NCI-H146 treated with DMSO at 0.1 percent for 48 hours (cell line): ENCODE results near the gene MARCHF3.
"Not testable (repeated sequence)": the region's sequence is repeated elsewhere in the genome, so short reads cannot be mapped to it uniquely, and the experiment has no call there.

Experiments
- DNase-seq: peaks from one replicate; lab custom pipeline; 2025; ENCODE audit not compliant: unreplicated experiment; lab: John Stamatoyannopoulos, UW

MARCHF3 gene

DNA sequence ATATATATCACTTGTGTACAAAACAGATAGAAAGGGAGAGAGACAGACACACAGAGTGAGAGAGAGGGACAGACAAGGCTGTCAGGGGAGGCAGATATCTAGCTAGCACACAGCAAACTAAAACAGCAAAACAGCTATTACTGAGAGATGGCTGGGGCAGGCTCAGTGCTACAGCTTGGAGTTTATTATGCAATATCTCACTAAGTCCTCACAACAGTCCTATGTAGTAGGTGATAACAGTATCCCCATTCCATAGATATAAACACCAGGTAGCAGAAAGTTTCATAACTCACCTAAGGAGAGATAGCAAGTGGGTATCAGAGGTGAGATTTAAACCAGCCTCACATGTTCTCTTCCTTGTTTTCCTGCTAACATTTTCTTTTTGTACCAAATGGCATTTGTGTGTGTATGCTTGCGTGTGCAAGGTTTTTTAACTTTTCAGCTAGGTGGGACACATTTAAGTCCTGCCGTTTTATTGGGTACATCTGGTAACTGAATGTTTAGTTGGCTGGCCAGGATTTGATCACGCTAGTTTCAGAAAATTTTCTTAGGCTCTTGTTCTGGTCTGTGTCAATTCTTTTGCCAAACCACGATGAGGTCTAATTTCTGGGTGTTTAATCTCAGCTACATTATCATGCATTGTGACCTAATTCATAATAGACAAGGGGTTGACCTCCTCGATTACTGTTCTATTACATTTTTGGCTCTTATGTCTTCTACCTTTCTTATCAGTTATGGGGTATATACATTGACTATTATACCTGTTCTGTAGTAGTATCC lies 148.3 kb downstream of the MARCHF3 start:
- no peak for DNase-seq

- DNase-seq = no peak
Measured at GRCh38 chr5:126878634-126879033, 151.7 kb downstream of the MARCHF3 start.

- DNase-seq = no peak
Measured at GRCh38 chr5:126878085-126878484, 152.3 kb downstream of the MARCHF3 start.

DNA sequence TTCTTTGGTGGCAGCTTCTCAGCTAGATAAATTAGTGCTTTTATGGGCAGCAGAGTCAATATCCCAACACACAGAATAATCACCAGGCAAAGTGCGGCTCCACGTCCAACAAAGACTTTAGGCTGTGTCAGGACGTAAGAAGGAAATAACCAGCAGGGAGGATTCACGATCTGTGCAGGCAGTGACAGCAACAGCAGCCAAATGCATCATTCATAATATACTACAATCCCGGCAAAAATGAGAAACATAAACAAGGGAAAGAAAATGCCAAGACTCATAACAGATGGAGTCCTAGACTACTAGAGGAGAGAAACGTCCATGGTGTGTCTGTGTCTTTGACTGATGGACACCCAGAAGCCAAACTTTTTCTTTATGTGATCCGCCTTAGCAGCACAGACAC lies 152.8 kb downstream of the MARCHF3 start:
- DNase-seq = no peak

DNA sequence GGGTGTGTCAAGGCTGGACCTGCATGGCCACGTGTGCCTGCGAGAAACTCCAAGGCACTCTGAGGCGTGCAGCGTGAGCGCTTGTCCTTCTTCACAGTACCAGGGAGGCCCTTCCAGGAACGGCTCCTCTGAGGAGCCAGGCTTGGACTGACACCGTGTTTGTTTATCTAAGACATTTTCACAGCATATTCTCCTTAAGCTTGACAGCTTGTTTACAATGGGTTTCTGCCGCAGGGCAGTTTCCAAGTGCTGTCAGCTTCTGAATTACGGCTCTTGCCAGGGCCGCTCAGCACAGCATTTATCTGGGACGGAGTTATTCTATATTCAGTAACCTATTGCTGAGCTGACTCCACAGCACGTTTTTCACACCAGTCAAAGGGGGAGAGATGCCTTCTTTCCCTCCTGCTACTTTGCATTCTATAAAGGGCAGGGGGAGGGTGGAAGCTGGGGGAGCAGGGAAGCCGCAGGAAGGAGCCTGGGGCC lies 155.0 kb downstream of the MARCHF3 start:
- DNase-seq = no peak

GRCh38 chr5:126872561-126873354 lies 157.6 kb downstream of the MARCHF3 start:
- DNase-seq = no peak

DNA sequence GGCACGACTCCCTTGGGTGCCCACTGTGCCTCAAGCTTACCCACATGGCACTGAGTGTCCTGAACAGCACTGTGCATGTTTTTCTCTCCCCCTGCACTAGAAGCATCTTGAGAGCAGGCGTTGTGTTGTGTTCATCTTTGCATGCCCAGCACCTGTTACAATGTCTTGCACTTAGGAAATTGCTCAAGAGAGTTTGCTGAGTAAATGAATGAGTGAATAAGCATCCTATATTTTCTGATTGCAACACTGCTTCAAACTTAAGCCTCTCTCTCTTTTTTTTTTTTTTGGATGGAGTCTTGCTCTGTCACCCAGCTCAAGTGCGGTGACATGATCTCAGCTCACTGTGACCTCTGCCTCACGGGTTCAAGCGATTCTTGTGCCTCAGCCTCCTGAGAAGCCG lies 158.9 kb downstream of the MARCHF3 start:
- DNase-seq = no peak

GRCh38 chr5:126869005-126869451 lies 161.3 kb downstream of the MARCHF3 start:
- DNase-seq = no peak

GRCh38 chr5:126868338-126869004 lies 161.9 kb downstream of the MARCHF3 start:
- DNase-seq = no peak

DNA sequence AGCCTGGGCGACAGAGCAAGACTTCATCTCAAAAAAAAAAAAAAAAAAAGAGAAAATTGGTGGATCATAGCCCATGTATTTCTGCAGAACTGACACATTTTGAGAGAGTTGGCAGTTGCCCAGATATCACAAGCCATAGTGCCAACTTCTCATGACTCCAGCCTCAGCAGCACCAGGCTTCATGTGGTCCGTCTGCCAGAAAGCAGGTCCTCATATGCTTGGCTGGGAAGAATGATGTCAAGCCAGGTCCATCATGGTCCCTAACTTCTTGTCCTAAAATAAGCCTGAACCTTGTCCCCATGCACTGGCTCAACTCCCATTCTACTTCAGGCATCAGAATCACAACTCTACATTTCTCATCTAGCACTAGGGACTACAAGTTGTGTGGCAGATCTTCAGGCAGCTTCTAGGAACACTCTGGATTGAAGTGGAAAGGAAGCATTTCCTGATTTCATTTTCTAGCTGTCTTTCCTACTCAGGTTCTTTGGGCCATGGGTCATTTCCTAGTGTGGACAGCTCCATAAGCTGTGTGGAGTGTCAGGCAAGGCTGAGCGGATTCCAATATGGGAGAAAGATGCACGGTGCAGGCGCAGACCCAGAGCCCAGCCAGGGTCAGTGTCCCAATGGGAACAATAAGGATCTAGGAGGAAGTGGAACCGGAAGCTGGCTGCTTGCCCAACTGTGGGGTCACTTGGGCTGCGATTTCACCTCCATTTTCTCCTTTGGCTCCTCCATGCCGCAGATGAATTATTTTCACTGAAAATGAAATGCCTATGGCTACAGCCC lies 163.3 kb downstream of the MARCHF3 start:
- DNase-seq = no peak

GRCh38 chr5:126865299-126865698 lies 165.1 kb downstream of the MARCHF3 start:
- no peak for DNase-seq

GRCh38 chr5:126864042-126864688 lies 166.2 kb downstream of the MARCHF3 start:
- DNase-seq = no peak

GRCh38 chr5:126863402-126863801 lies 167.0 kb downstream of the MARCHF3 start:
- no peak for DNase-seq

GRCh38 chr5:126858441-126858840 lies 171.9 kb downstream of the MARCHF3 start:
- no peak for DNase-seq

DNA sequence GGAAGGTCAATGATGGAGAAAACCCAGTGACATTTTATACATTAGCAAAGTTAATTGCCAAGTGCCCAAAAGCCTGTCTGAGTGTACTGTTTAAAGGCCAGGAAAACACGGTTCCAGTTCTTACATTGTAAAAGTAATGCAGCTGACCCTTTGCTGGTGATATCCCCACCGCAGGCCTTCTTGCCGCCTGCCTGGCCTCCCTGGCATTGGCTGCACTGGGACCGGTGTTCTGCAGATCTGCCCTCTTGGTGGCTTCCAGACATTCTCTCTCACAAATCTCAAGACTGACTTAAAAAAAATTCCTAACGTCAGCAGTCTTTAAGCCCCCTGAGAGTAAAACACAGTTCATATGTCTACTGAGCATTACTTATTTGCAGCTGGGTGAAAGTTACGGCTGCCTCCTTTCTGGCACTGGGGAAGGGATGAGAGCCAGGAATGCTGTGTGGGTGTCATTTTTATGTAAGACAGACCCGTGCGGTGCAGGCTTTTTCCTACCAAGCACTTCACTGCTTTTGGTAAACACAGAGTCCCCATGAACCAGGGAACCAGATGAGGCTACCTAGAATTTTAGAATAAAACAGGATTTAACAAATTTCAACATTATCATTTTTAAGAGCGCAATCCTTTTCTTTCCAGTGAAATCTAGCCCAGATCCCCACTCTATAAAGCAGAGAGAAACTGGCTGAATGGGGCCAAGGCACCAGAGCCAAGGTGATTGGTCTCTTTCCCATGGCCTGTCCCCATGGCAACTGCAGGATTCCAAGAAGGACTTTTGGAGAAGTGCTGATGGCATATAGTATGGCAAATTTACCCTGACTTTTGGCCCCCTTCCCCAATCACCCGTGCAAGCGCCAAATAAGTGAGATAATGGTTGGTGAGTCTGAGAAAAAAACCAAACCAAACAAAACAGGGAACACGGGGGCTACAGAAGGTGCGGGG lies 172.6 kb downstream of the MARCHF3 start:
- no peak for DNase-seq

GRCh38 chr5:126855266-126855665 lies 175.1 kb downstream of the MARCHF3 start:
- DNase-seq = no peak

DNA sequence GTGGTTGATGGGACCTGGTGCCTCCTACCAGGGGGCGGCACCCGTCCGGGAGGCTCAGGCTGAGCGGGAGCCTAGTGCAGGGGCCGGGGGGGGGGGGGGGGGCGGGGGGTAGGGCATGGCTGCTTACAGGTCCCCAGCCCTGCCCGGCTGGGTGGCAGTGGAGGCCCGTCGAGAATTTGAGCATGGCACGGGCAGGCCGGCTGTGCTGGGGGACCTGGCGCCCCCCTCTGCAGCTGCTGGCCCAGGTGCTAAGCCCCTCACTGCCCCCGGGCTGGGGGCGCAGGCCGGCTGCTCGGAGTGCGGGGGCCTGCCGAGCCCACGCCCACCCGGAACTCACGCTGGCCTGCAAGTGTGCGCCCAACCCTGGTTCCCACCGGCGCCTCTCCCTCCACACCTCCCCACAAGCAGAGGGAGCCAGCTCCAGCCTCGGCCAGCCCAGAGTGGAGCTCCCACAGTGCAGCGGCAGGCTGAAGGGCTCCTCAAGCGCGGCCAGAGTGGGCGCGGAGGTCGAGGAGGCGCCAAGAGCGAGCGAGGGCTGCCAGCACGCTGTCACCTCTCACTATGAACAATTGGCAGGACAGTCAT lies 175.7 kb downstream of the MARCHF3 start:
- DNase-seq = no peak

DNA sequence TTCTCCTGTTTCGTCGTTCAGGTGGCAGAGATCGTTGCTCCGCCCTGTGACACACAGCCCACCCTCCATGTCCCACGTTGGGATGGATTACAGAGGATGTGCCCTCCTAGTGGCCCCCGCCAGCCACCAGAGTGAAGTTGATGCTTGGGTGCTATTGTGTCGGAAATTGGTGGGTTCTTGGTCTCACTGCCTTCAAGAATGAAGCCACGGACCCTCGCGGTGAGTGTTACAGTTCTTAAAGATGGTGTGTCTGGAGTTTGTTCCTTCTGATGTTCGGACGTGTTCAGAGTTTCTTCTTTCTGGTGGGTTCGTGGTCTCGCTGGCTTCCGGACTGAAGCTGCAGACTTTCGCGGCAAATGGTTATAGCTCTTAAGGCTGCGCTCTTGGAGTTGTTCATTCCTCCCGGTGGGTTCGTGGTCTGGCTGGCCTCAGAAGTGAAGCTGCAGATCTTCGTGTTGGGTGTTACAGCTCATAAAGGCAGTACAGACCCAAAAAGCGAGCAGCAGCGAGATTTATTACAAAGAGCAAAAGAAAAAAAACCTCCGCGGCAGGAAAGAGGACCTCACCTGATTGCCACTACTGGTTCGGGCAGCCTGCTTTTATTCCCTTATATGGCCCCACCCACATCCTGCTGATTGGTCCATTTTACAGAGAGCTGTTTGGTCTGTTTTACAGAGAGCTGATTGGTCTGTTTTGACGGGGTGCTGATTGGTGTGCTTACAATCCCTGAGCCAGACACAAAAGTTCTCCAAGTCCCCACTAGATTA lies 176.6 kb downstream of the MARCHF3 start:
- not testable (repeated sequence) for DNase-seq
